ENCODE results near the gene NHSL2.

Gene NHSL2

DNA sequence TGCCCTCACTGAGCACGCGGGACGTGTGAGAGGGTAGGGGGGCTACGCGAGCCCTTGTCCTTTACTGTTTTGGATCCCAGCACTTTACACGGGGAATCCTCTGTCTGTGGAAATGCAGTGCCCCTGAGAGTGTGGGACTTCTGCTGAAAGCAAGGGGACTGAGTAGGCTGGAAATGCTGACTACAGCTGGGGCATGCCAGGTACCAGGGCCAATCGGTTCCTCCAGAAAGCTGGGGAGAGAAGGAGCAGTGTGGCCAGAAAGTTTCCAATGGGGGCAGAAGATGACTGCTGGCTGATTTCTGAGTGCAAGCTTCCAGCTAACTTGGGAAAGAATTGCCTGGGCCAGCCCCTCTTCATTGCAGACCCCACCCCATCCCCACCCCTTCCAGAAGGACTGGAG, 1.5 kb downstream of the NHSL2 start:
- TF ChIP-seq, protein P1, sequence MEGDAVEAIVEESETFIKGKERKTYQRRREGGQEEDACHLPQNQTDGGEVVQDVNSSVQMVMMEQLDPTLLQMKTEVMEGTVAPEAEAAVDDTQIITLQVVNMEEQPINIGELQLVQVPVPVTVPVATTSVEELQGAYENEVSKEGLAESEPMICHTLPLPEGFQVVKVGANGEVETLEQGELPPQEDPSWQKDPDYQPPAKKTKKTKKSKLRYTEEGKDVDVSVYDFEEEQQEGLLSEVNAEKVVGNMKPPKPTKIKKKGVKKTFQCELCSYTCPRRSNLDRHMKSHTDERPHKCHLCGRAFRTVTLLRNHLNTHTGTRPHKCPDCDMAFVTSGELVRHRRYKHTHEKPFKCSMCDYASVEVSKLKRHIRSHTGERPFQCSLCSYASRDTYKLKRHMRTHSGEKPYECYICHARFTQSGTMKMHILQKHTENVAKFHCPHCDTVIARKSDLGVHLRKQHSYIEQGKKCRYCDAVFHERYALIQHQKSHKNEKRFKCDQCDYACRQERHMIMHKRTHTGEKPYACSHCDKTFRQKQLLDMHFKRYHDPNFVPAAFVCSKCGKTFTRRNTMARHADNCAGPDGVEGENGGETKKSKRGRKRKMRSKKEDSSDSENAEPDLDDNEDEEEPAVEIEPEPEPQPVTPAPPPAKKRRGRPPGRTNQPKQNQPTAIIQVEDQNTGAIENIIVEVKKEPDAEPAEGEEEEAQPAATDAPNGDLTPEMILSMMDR (IDR thresholded peaks at IDR 0.05; ENCODE audit: control insufficient read depth, extremely low read depth, insufficient read depth) = no peak
- no peak overlapping the region for H3K4me3 ChIP-seq (ENCODE audit: low read depth, low read length)
- DNase-seq (ENCODE audit: low read depth) = no peak

DNA sequence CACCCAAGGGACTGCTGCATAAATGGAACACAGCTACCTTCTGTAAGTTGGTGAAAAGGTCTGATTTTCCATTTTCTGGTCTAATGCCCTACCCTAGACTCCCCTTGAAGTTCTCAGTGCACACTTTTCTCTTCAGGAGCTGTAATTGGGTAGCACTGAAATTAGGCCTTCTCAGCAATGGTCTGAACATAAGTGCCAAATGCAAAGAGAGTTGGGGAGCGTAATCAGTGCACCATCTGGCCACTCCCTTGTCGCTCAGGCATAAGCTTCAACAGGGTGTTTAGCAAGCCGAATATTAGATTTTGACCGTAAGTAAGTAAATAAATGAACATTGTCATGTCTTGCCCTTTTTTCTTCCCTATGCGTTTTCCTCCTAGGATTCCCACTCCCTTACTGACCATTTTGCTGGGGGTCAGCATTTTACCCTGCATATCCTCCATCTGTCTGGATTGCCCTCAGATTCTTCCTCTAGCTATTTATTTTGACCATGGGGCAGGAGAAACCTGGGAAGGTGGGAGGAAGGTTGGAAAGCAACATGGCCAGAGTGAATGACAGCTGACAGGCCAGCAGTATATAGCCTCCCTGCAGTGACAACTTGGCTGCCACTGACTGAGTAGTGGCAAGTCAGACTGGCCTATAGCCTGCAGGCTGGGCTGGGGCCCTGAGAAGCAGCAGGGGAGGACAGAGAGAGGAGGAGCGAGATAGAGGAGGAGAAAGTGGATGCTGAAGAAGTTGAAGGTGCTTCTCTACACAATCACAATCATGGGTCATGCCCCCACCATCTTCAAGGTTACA, 2.7 kb downstream of the NHSL2 start:
- DNase-seq (ENCODE audit: low read depth) = no peak
- H3K4me3 ChIP-seq (ENCODE audit: low read depth, low read length) = no peak overlapping the region
- TF ChIP-seq, protein P1 (IDR thresholded peaks at IDR 0.05; ENCODE audit: control insufficient read depth, extremely low read depth, insufficient read depth) = no peak

- TF ChIP-seq, protein P1 (IDR thresholded peaks at IDR 0.05; ENCODE audit: control insufficient read depth, extremely low read depth, insufficient read depth) = no peak
- no peak for DNase-seq (ENCODE audit: low read depth)
- H3K4me3 ChIP-seq (ENCODE audit: low read depth, low read length) = no peak overlapping the region
Measured at GRCh38 chrX:71917621-71918343, 7.1 kb downstream of the NHSL2 start.

GRCh38 chrX:71919431-71919830, 8.8 kb downstream of the NHSL2 start:
- H3K4me3 ChIP-seq (ENCODE audit: low read depth, low read length) = no peak overlapping the region
- no peak for DNase-seq (ENCODE audit: low read depth)
- TF ChIP-seq, protein P1 (IDR thresholded peaks at IDR 0.05; ENCODE audit: control insufficient read depth, extremely low read depth, insufficient read depth) = no peak

DNA sequence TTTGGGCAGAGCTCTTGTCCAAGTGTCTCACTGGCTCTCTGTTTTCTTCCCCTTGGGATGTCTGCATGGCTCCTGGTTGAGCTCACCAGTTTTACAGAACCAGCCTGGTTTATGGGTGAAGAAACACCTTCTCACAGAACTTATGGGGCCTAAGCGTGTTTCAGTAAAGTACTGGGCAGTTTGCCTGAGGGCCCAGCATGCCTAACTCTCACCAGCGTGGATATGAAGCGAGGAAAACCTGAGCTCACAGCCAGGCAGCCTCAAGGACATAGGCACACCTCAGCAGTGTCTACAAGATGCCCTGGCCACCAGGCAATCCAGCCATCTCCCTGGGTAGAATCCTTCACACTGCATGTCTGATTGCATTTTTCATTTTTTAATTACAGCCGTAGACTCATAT, 9.2 kb downstream of the NHSL2 start:
- no peak overlapping the region for H3K4me3 ChIP-seq (ENCODE audit: low read depth, low read length)
- no peak for DNase-seq (ENCODE audit: low read depth)
- TF ChIP-seq, protein P1 (IDR thresholded peaks at IDR 0.05; ENCODE audit: control insufficient read depth, extremely low read depth, insufficient read depth) = no peak

DNA sequence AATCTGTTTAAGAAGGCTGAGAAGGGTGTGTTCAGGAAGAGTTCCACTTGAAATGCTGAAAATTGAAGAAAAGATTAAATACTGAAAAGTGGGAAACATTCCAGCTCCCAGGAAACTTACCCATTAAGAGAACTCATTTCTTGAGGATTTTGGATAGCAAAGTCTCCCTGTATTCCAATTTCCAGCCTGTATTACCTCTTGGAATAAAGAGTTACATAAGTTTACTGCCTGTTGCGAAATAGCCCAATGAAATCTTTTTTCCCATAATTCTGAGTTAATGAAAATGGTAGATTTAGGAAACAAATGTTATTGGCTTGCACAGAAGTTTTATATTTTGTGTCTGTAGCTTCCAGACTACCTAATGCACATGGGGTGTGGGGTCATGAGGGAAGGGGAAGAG, 12.0 kb downstream of the NHSL2 start:
- DNase-seq (ENCODE audit: low read depth) = no peak
- TF ChIP-seq, protein P1 (IDR thresholded peaks at IDR 0.05; ENCODE audit: control insufficient read depth, extremely low read depth, insufficient read depth) = no peak
- H3K4me3 ChIP-seq (ENCODE audit: low read depth, low read length) = no peak overlapping the region

All from LNCaP clone FGC (cell line).